ENCODE data around the gene CDK15. TPM values are rescaled to one million over a fixed set of nuclear protein-coding genes. Genes with fewer than 3 reads are reported as not detected.
"Not testable (repeated sequence)": the region's sequence is repeated elsewhere in the genome, so short reads cannot be mapped to it uniquely, and the experiment has no call there.

The CDK15 gene
- total RNA-seq, 1 experiment from 2014 or later = 0.47 TPM

DNA sequence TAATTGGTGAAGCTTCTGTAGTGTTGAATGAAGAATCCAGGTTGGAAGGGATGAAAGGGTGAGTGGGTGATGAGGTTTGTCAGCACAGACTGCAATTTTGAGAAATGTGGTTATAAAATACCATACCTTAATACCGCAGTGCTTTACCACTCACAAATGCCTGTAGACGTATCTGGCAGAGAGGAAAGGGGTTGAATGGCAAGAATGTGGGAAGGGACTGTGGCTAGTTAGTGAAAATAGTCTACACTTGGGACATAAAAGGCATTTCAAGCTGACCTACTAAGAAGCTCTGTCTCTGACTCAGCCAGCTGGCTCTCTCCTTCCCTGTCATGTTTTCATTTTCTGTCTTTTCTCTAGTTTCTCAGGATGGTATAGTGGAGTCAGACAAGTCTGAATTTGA is 25.1 kb downstream of the CDK15 start:
- no peaks in the 10 kb centered on the region for H3K4me1 ChIP-seq
- H3K27me3 ChIP-seq = no peaks in the 10 kb centered on the region
- no peaks in the 10 kb centered on the region for H3K36me3 ChIP-seq
- H3K9me3 ChIP-seq (replicated peaks) = no peaks in the 10 kb centered on the region
- H3K4me3 ChIP-seq = no peak overlapping the region
- H3K27ac ChIP-seq = no peak overlapping the region
- DNase-seq = no peak

- H3K27ac ChIP-seq = no peak overlapping the region
- H3K36me3 ChIP-seq = no peaks in the 10 kb centered on the region
- H3K9me3 ChIP-seq (replicated peaks) = no peaks in the 10 kb centered on the region
- no peaks in the 10 kb centered on the region for H3K27me3 ChIP-seq
- no peak overlapping the region for H3K4me3 ChIP-seq
- no peaks in the 10 kb centered on the region for H3K4me1 ChIP-seq
- no peak for DNase-seq
Measured at GRCh38 chr2:201833781-201834180, 27.4 kb downstream of the CDK15 start.

- H3K36me3 ChIP-seq = no peaks in the 10 kb centered on the region
- no peak overlapping the region for H3K4me3 ChIP-seq
- no peak for DNase-seq
- no peak overlapping the region for H3K27ac ChIP-seq
- H3K27me3 ChIP-seq = no peaks in the 10 kb centered on the region
- no peaks in the 10 kb centered on the region for H3K9me3 ChIP-seq (replicated peaks)
- no peaks in the 10 kb centered on the region for H3K4me1 ChIP-seq
Measured at GRCh38 chr2:201835066-201835465, 28.7 kb downstream of the CDK15 start.

- Histone ChIP-seq H3K9me3 (replicated peaks) (no peaks in the 10 kb centered on the region), H3K36me3 (no peaks in the 10 kb centered on the region), H3K27me3 (no peaks in the 10 kb centered on the region), H3K27ac (no peak overlapping the region), H3K4me1 (no peaks in the 10 kb centered on the region), H3K4me3 (no peak overlapping the region)
- DNase-seq = no peak
Measured at GRCh38 chr2:201837391-201837790, 31.1 kb downstream of the CDK15 start.

DNA sequence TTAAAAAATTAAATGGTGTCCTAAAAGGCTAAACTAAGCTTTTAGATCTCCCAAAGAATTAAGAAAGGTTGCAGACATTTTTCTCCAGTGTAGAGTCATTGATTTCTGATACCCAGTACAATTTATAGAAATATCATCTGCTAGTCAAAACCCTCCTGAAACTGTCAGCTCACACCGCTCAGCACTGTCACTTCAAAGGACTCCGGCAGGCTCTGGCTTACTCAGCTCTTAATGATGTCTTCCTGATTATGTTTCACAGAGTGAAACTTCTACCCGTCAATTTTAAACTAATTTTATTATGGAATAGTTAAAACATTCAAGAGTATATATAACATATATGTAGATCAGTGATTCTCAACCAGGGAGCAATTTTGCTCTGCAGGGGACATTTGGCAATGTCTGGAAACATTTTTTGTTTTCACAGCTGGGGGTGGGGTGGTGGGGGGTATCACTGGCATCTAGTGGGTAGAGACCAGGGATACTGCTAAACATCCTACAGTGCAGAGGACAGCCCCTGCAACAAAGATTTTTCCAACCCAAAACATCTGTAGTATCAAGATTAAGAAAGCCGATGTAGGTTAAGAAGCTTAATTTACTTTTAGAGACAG is 31.6 kb downstream of the CDK15 start:
- H3K9me3 ChIP-seq (replicated peaks) = no peaks in the 10 kb centered on the region
- no peaks in the 10 kb centered on the region for H3K27me3 ChIP-seq
- no peak overlapping the region for H3K27ac ChIP-seq
- no peaks in the 10 kb centered on the region for H3K36me3 ChIP-seq
- H3K4me3 ChIP-seq = no peak overlapping the region
- H3K4me1 ChIP-seq = no peaks in the 10 kb centered on the region
- DNase-seq = no peak

- H3K27me3 ChIP-seq = no peaks in the 10 kb centered on the region
- H3K4me3 ChIP-seq = no peak overlapping the region
- H3K27ac ChIP-seq = no peak overlapping the region
- no peaks in the 10 kb centered on the region for H3K36me3 ChIP-seq
- no peaks in the 10 kb centered on the region for H3K4me1 ChIP-seq
- DNase-seq = no peak
- H3K9me3 ChIP-seq (replicated peaks) = no peaks in the 10 kb centered on the region
Measured at GRCh38 chr2:201839727-201840126, 33.4 kb downstream of the CDK15 start.

GRCh38 chr2:201840726-201841125 is 34.4 kb downstream of the CDK15 start:
- Histone ChIP-seq H3K9me3 (replicated peaks) (no peaks in the 10 kb centered on the region), H3K4me3 (no peak overlapping the region), H3K27me3 (no peaks in the 10 kb centered on the region), H3K4me1 (no peaks in the 10 kb centered on the region), H3K36me3 (no peaks in the 10 kb centered on the region), H3K27ac (no peak overlapping the region)
- DNase-seq = no peak

DNA sequence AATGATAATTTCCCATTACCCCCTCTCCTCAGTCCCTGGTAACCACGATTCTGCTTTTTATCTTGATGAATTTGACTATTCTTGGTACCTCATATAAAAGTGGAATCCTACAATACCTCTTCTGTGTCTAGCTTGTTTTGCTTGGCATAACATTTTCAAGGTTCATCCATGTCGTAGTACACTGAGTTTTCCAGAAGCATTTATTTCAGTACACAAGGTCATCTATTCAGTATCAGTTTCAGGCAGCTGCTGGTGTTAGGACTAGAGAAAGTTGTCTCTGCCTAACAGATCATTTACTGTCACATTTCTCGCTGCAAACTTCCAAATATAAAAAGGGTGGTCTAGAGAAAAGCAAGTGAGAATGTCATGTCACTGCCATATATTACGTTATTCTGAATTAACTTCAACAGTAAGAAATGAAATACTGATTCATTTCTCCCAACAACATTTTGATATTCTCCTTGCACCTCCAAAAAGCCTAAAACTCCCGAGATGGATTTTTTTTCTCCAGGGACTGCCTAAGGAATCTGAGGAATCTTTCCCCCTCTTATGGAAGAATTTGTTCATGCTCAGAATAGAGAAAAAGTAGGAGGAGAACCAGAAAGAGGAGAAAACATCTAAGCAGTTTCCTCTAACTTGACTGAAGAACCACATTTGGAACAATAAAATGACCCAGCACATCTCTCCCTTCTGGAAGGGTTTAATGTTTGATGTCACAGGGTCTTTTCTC is 36.0 kb downstream of the CDK15 start:
- Histone ChIP-seq H3K27me3 (no peaks in the 10 kb centered on the region), H3K4me1 (no peaks in the 10 kb centered on the region), H3K9me3 (replicated peaks) (no peaks in the 10 kb centered on the region), H3K27ac (no peak overlapping the region), H3K4me3 (no peak overlapping the region), H3K36me3 (no peaks in the 10 kb centered on the region)
- DNase-seq = no peak

DNA sequence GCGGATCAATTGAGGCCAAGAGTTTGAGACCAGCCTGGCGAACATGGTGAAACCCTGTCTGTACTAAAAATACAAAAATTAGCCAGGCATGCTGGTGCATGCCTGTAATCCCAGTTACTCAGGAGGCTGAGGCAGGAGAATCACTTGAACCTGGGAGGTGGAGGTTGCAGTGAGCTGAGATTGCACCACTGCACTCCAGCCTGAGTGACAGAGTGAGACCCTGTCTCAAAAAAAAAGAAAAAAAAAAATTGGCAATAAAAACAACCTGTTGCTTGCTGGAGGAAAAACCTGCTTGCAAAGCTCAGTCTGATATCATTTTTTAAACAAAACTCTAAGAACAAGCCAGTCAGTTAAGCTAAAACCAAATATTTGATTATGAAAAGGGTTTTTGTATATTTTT is 38.6 kb downstream of the CDK15 start:
- not testable (repeated sequence) for H3K4me3 ChIP-seq; DNase-seq; H3K27ac ChIP-seq; H3K36me3 ChIP-seq; H3K27me3 ChIP-seq; H3K9me3 ChIP-seq (replicated peaks); H3K4me1 ChIP-seq

DNA sequence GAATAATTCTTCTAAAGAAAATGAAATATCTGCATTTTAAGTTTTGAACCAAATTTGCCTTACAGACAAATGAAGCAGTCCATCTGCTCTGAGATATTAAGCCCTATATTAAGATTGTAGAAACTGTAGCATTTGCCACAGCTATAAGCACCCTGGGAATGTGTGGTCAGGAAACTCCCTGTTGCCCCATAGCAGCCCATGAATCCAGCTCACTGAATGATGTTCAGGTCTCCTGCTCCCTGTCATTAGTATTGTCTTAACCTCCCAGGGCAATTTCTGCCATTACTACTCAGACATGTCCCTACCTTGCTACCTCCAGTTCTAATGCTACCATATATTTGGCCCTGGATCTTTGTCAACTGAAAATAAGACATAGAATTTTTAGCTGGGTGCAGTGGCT is 41.1 kb downstream of the CDK15 start:
- peaks cover 4% of the 10 kb centered on the region; the same call in 1 of the 2 replicates for H3K4me1 ChIP-seq
- no peaks in the 10 kb centered on the region for H3K27me3 ChIP-seq
- H3K9me3 ChIP-seq (replicated peaks) = no peaks in the 10 kb centered on the region
- H3K27ac ChIP-seq = no peak overlapping the region
- DNase-seq = no peak
- H3K36me3 ChIP-seq = no peaks in the 10 kb centered on the region
- no peak overlapping the region for H3K4me3 ChIP-seq

DNA sequence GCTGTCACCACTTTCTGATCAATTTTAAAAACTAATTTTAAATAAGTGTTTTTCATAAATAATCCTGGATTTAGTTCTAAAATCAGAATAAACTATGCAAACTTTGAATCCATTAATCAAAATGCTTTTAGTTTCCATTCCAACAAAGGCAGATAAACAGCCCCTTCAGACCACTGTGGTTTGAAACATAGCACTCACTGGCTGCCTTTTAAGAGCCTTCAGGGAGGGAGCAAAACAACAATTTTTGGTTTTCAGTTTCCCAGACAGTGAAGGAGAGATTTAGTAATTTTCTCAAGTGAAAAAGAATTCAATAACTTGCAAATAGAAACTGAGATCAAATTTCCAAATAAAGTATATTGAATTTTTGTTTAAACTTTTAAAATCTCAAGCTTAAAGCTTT is 46.1 kb downstream of the CDK15 start:
- no peak for DNase-seq
- Histone ChIP-seq H3K4me3 (no peak overlapping the region), H3K9me3 (replicated peaks) (no peaks in the 10 kb centered on the region), H3K27ac (no peak overlapping the region), H3K4me1 (peaks cover 23% of the 10 kb centered on the region), H3K27me3 (no peaks in the 10 kb centered on the region), H3K36me3 (no peaks in the 10 kb centered on the region)

DNA sequence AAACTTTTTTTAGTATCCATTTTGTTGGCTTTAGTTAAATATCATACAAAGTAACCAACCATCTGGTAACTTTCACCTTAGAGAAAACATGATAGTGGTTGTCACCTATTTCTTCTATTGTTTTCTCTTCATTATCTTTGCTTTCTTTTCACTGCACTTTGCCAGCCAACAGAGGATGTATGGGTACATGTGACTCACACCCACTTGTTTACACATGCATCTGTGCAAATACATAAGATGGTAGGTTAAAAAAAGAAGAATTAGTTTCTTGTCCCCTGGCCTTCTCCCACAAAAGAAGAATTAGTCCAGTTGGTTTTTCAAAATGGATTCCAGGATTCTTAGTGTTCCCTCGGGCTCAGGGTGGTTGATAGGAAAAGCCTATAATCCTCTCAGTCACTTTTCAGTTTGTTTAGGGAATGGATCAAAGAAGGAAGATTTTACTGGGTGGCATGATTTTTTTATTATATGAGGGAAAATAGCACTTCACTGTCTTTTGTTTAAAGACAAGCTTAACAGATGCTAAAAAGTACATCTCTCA is 46.6 kb downstream of the CDK15 start:
- H3K4me1 ChIP-seq = peaks cover 23% of the 10 kb centered on the region
- DNase-seq = no peak
- H3K27ac ChIP-seq = no peak overlapping the region

DNA sequence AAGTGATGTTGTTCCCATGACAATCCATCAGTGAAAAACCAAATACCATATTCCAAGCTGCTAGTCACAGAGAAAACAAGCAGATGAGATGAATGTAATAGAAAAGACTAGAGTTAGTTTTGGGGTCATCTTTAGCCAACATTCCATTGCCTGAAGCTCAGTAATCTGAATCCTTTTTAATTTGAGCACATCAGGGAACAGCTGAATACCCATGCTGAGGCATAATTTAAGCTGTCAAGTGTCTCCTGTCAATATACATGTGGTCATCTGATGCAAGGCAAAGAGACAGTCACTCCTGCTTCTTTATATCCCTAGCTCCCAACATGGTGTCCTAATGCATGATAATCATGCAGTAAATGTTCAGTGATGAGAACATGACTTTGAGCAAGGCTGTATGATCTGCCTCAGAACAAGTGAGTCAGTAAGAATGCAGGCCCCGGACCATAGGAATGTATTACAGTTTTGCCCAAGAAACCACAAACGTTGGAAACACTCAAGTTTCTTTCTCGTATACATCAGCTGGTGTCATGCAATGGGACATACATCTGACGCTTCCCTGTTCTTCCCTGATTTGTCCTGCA is 48.0 kb downstream of the CDK15 start:
- peak overlapping the region; percentile 45 for H3K27ac ChIP-seq
- DNase-seq = peak; percentile 42 to 58
- H3K27me3 ChIP-seq = no peaks in the 10 kb centered on the region
- H3K4me1 ChIP-seq = peaks cover 23% of the 10 kb centered on the region
- peak overlapping the region; percentile 23 for H3K4me3 ChIP-seq
- H3K9me3 ChIP-seq (replicated peaks) = no peaks in the 10 kb centered on the region
- H3K36me3 ChIP-seq = no peaks in the 10 kb centered on the region

More for the DNA sequence above, 46.6 kb downstream of the CDK15 start:
- Histone ChIP-seq H3K27me3 (no peaks in the 10 kb centered on the region), H3K4me3 (no peak overlapping the region), H3K36me3 (no peaks in the 10 kb centered on the region), H3K9me3 (replicated peaks) (no peaks in the 10 kb centered on the region)

- Histone ChIP-seq H3K9me3 (replicated peaks) (no peaks in the 10 kb centered on the region), H3K4me3 (no peak overlapping the region), H3K36me3 (no peaks in the 10 kb centered on the region), H3K27me3 (no peaks in the 10 kb centered on the region), H3K27ac (no peak overlapping the region), H3K4me1 (peaks cover 23% of the 10 kb centered on the region)
- DNase-seq = no peak
Measured at GRCh38 chr2:201854841-201855240, 48.5 kb downstream of the CDK15 start.

DNA sequence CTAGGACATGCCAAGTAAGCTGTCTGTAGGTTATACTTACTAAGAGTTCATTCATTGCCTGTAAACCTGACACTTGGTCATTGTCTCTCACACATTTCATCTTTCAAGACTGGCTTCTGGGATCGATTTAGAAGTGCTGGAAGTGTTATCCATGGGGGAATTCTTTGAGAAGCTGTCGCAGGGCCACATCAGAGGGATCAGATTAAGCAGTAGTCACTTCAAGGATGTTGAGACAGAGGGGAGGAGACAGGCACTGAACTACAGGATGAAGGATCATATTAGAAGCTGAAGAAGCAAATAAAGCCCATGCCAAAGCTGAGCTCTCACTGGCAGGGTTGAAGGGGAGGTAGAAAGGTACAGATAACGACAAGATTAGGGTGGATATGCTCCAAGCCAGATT is 49.0 kb downstream of the CDK15 start:
- no peak overlapping the region for H3K4me3 ChIP-seq
- no peak for DNase-seq

More for the DNA sequence above, 49.0 kb downstream of the CDK15 start:
- H3K4me1 ChIP-seq = peaks cover 23% of the 10 kb centered on the region
- no peaks in the 10 kb centered on the region for H3K9me3 ChIP-seq (replicated peaks)
- H3K27ac ChIP-seq = no peak overlapping the region
- no peaks in the 10 kb centered on the region for H3K27me3 ChIP-seq
- no peaks in the 10 kb centered on the region for H3K36me3 ChIP-seq
